HL-60 (cell line): Measurements from ENCODE around the gene PXDC1.

Experiments used
- DNase-seq, 2 experiments: peaks; one replicate each; pipeline ENCODE4 v3.0.0-alpha.2; 2010 to 2020; ENCODE audit warnings: low read depth in 1 of 2, low spot score in 1 of 2
- H3K27ac ChIP-seq: fragments of 250-450 bp; sonication (Bioruptor Pico); replicated peaks from 2 replicates; pipeline ENCODE4 v1.5.1; 2020; ENCODE audit warnings: mild to moderate bottlenecking, moderate library complexity
- H3K27me3 ChIP-seq: fragments of 250-450 bp; sonication (Bioruptor Pico); 2 replicates; pipeline ENCODE4 v1.5.1; 2021; ENCODE audit warnings: mild to moderate bottlenecking, moderate library complexity; ENCODE audit not compliant: insufficient read depth, poor library complexity, severe bottlenecking
- H3K4me3 ChIP-seq: replicated peaks from 2 replicates; pipeline ENCODE4 v1.5.1; 2011; ENCODE audit warnings: mild to moderate bottlenecking, control low read depth, low read length; ENCODE audit not compliant: insufficient read depth
- GABPA ChIP-seq: IDR thresholded peaks from 2 replicates; pipeline ENCODE4 v1.6.1; 2012; ENCODE audit warnings: low read depth
- POLR2AphosphoS5 ChIP-seq: IDR thresholded peaks from 2 replicates; pipeline ENCODE4 v1.6.1; 2012; ENCODE audit warnings: low read depth
- SPI1 ChIP-seq: IDR thresholded peaks from 2 replicates; pipeline ENCODE4 v1.6.1; 2012; ENCODE audit warnings: low read depth, mild to moderate bottlenecking, borderline replicate concordance
- TF ChIP-seq, protein P1 (sequence below): IDR thresholded peaks from one replicate; pipeline ENCODE4 v1.5.1; 2011; ENCODE audit warnings: low read length, control low read depth, inconsistent platforms; ENCODE audit not compliant: insufficient read depth
- TF ChIP-seq, protein P2 (sequence below): IDR thresholded peaks from 2 replicates; pipeline ENCODE4 v1.6.1; 2012; ENCODE audit warnings: low read depth; ENCODE audit not compliant: insufficient replicate concordance

The PXDC1 gene

DNA sequence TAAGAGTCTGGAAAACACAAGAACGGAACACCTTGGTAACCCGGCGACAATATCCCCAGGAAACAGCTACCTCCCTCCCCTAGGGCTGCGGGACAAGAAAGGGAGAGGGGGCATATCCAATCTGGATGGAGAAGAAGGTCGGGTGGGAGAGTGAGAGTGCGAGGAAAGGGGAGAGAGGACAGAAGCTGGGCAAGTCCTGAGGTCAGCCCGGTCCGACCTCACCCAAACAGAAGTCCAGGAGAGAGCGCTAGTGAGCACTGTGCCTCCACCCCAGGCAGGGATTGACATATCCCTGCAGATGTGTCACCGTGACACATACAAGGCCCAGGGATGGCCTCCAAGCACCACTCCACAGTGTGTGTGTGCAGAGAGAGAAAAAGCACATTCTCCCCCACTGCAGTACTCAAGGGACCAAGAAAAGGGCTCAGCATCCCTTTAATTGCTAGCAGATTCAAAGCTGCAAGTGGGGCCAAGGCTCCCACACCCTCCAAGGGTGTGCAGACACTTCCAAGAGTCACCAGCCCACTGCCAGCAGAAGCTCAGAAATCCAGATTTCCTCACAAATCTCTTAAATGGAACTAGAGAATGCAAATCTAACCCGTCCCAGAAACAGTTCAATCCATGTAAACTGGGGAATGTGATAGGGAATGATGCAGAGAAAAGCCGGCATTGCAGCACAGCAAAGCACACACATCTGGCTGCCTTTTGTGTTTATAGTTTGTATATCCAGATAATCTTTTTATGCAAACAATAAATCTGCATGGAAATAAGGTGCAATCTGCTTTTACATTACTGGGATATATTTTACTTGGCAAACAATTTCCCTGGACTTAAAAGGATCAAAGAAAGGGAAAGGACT lies 3.1 kb downstream of the PXDC1 start:
- no peak overlapping the region for H3K27ac ChIP-seq
- TF ChIP-seq, protein P1, sequence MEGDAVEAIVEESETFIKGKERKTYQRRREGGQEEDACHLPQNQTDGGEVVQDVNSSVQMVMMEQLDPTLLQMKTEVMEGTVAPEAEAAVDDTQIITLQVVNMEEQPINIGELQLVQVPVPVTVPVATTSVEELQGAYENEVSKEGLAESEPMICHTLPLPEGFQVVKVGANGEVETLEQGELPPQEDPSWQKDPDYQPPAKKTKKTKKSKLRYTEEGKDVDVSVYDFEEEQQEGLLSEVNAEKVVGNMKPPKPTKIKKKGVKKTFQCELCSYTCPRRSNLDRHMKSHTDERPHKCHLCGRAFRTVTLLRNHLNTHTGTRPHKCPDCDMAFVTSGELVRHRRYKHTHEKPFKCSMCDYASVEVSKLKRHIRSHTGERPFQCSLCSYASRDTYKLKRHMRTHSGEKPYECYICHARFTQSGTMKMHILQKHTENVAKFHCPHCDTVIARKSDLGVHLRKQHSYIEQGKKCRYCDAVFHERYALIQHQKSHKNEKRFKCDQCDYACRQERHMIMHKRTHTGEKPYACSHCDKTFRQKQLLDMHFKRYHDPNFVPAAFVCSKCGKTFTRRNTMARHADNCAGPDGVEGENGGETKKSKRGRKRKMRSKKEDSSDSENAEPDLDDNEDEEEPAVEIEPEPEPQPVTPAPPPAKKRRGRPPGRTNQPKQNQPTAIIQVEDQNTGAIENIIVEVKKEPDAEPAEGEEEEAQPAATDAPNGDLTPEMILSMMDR, result peak; percentile 15
- TF ChIP-seq POLR2AphosphoS5, result no peak
- H3K27me3 ChIP-seq, result peaks cover 35% of the 10 kb centered on the region
- DNase-seq, result peak in 1 of 2 experiments; percentile 52
- no peak overlapping the region for H3K4me3 ChIP-seq

DNA sequence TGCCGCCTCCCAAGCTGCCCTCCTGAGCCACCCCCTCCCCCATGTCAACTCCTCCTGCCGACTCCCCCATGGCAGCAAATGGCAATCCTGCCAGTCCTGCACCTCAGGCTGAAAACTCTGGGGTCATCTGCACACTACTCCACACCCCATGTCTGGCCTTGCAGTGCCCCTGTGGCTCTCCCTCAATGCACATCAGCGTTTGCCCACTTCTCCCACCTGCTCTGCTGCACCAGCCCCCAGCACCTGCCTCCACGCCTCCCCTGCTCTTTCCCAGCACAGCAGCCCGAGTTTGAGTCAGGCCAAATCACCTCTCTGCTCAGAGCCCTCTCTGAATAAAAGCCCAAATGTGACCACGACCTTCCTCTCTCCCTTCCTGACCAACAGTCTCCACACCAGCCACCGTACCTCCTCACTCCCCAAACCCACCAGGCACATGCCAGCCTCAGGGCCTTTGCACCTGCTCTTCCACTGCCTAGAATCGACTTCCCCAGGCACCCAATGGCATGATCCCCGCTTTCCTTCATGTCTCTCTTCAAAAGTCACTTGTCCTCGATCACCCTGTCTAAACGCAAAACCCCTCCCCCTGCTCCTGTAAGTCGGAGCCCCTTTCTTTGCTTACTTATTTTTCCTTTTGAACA lies 4.3 kb downstream of the PXDC1 start:
- H3K27ac ChIP-seq, result no peak overlapping the region
- H3K4me3 ChIP-seq, result no peak overlapping the region

DNA sequence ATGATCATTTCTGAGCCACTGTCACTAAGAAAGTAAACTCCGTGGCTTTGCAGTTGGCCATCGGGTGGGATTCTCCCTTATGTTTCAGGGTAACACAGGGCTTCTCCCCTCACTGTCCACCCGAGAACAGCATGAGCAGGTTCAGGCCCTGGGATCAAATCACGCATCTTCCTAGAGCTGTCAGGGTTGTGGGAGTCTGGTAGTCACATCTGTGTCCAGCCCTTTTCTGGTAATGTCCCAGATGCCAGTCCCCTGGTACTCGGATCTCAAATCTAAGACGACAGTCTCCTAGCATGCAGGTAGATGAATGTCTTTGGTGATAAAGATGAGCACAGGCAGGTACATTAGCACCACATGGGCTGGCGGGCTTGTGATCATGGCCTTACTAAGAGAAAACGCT lies 4.8 kb downstream of the PXDC1 start:
- Histone ChIP-seq H3K4me3 (no peak overlapping the region), H3K27me3 (peaks cover 26% of the 10 kb centered on the region), H3K27ac (peak overlapping the region; percentile 70)
- TF ChIP-seq, protein P2, sequence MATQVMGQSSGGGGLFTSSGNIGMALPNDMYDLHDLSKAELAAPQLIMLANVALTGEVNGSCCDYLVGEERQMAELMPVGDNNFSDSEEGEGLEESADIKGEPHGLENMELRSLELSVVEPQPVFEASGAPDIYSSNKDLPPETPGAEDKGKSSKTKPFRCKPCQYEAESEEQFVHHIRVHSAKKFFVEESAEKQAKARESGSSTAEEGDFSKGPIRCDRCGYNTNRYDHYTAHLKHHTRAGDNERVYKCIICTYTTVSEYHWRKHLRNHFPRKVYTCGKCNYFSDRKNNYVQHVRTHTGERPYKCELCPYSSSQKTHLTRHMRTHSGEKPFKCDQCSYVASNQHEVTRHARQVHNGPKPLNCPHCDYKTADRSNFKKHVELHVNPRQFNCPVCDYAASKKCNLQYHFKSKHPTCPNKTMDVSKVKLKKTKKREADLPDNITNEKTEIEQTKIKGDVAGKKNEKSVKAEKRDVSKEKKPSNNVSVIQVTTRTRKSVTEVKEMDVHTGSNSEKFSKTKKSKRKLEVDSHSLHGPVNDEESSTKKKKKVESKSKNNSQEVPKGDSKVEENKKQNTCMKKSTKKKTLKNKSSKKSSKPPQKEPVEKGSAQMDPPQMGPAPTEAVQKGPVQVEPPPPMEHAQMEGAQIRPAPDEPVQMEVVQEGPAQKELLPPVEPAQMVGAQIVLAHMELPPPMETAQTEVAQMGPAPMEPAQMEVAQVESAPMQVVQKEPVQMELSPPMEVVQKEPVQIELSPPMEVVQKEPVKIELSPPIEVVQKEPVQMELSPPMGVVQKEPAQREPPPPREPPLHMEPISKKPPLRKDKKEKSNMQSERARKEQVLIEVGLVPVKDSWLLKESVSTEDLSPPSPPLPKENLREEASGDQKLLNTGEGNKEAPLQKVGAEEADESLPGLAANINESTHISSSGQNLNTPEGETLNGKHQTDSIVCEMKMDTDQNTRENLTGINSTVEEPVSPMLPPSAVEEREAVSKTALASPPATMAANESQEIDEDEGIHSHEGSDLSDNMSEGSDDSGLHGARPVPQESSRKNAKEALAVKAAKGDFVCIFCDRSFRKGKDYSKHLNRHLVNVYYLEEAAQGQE, result no peak
- no peak for DNase-seq

More for the DNA sequence above, 4.3 kb downstream of the PXDC1 start:
- no peak for TF ChIP-seq GABPA
- no peak for TF ChIP-seq SPI1
- TF ChIP-seq, protein P2, result no peak
- TF ChIP-seq, protein P1, result no peak
- TF ChIP-seq POLR2AphosphoS5, result no peak
- H3K27me3 ChIP-seq, result peaks cover 23% of the 10 kb centered on the region
- DNase-seq, result no peak

DNA sequence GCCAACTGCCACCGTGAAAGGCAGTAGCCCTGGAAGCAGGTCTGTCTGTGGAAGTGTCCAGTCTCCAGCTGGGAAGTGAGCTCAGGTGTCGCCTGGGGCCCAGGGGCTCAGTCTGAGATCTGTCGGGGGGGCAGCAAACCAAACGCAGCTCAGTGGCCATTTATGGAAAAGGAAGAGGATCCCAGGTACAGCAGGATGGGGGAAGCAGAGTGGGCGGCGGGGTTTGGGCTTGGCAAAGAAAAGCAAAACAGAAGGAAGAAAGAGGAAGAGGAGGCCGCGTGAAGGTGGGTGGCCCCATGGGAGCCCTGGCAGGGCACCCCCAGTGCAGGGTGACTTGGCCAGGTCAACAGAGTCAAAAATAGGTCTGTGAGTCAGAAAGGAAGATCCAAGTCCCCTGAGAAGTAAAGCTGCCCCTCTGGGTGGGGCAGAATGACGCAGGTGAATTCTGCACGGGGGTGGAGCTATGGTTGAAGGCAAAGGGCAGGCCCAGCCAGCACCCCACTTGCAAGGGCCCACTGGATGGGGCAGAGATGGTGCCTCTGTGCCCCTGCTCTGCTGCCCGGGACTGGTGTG lies 5.3 kb downstream of the PXDC1 start:
- TF ChIP-seq, protein P1, result no peak
- peak; percentile 44; the same call in 1 of the 2 replicates for TF ChIP-seq SPI1
- Histone ChIP-seq H3K27me3 (peaks cover 28% of the 10 kb centered on the region), H3K4me3 (no peak overlapping the region), H3K27ac (peak overlapping the region; percentile 70)
- no peak for DNase-seq
